ENCODE data around the gene KCNMA1. TPM values are rescaled to one million over a fixed set of nuclear protein-coding genes. Genes with fewer than 3 reads are reported as not detected.

Gene KCNMA1
- total and polyA plus RNA-seq, 9 of the 15 experiments (the other 6 are each of a cell fraction or from before 2014, with no cell fraction given), result 0.01 to 0.95 (median 0.15) TPM; not detected in 4

DNA sequence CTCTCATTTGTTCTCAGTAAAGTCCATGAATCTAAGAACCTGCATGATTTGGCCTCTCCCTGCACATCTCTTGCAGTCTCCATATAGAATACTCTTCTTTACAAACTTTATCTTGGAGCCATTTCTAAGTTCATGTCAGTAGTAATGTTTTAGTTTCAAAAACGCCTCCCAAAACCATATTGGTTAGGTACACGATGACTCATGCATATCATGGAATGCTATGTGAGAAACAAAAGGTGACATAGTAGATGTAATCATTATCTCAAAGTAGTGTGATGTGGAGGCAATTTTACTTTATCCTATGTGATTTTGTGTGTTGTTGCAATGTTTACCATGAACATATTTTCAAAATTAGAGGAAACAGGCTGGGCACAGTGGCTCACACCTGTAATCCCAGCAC lies 520.7 kb downstream of the KCNMA1 start:
- intact Hi-C loops (cut with micrococcal nuclease), result no loop called here
- CTCF ChIA-PET (ENCODE audit: low intra/inter-chr PET ratio), result no interaction called here
- FAIRE-seq, result no peak

More for the DNA sequence above, 520.7 kb downstream of the KCNMA1 start:
- no TSS peak for BruUV-seq (replicated peaks)
- H3K9me1 ChIP-seq (ENCODE audit: control insufficient read depth, insufficient read depth, low read length), result no peaks in the 10 kb centered on the region
- H2AFZ ChIP-seq (ENCODE audit: low read depth, low read length), result no peak overlapping the region
- no peaks in the 10 kb centered on the region for H3K4me1 ChIP-seq (replicated peaks in 1 of 2; ENCODE audit: control insufficient read depth in 2 of 2, insufficient read depth in 2 of 2, low read length in 2 of 2)
- H3K4me2 ChIP-seq (ENCODE audit: insufficient read depth, low read length), result no peak overlapping the region
- 0% methylated on average over 2 of the region's 2 CpGs for WGBS (ENCODE audit: insufficient coverage, low coverage, missing lambda C conversion rate)
- no peak overlapping the region for H3K27ac ChIP-seq (ENCODE audit: extremely low read depth, low read depth, low read length)
- H3K79me2 ChIP-seq (ENCODE audit: control insufficient read depth, insufficient read depth, low read length), result no peaks in the 10 kb centered on the region
- POLR2A ChIA-PET, result no interaction called here
- no peak overlapping the region for H3K4me3 ChIP-seq
- no peaks in the 10 kb centered on the region for H3K27me3 ChIP-seq (ENCODE audit: control insufficient read depth in 2 of 2, insufficient read depth in 2 of 2, low read length in 2 of 2)
- no peaks in the 10 kb centered on the region for H3K36me3 ChIP-seq (ENCODE audit: control insufficient read depth, insufficient read depth, low read length)
- no peaks in the 10 kb centered on the region for H3K9me3 ChIP-seq (replicated peaks; ENCODE audit: control insufficient read depth, insufficient read depth, low read depth, low read length)
- in situ Hi-C loops (cut with MboI), result no loop called here
- 0 out of 2 replicates have a peak, but pooled peaks cover 3% of the 10 kb centered on the region for H4K20me1 ChIP-seq (replicated peaks; ENCODE audit: control insufficient read depth, insufficient read depth, low read length)
- H3K9ac ChIP-seq (ENCODE audit: insufficient read depth in 1 of 2, low read depth in 2 of 2, low read length in 2 of 2), result no peak overlapping the region
- ATAC-seq (no peak), DNase-seq (ENCODE audit: extremely low read depth in 1 of 4, low spot score in 3 of 4) (no peak)
- TF ChIP-seq ZBTB43 (CRISPR knock-in tag; IDR thresholded peaks at IDR 0.05), result no peak
- TF ChIP-seq GTF2B (IDR thresholded peaks at IDR 0.05; ENCODE audit: extremely low read depth, insufficient read length), result no peak
- TF ChIP-seq, protein P1, sequence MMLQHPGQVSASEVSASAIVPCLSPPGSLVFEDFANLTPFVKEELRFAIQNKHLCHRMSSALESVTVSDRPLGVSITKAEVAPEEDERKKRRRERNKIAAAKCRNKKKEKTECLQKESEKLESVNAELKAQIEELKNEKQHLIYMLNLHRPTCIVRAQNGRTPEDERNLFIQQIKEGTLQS (IDR thresholded peaks at IDR 0.05), result 0 out of 2 replicates have a peak, but pooled peaks have one; percentile 21
- TF ChIP-seq, protein P1 (CRISPR knock-in tag; conservative IDR thresholded peaks at IDR 0.05), result no peak
- no peak for TF ChIP-seq HSF4 (CRISPR knock-in tag; IDR thresholded peaks at IDR 0.05; ENCODE audit: borderline replicate concordance)
- no peak for TF ChIP-seq JUNB (CRISPR knock-in tag; conservative IDR thresholded peaks at IDR 0.05)
- no peak for TF ChIP-seq ZNF24 (IDR thresholded peaks at IDR 0.05)
